Spleen (tissue), 7 donors: Measurements from ENCODE around the gene CPTP.

Experiments
- CTCF ChIP-seq, 11 experiments: fragments of 200-600 bp in 7 of 11; fragments of 450-650 bp in 4 of 11; sonication (generic) in 4 of 11; IDR thresholded peaks in 8 of 11; conservative IDR thresholded peaks in 3 of 11; 1 replicate in 7 of 11; 2 replicates in 4 of 11; pipeline versions ENCODE4 v1.4.0 to v1.8.0; 2016 to 2021; ENCODE audit warnings: antibody characterized with exemption in 11 of 11, inconsistent platforms in 4 of 11, mild to moderate bottlenecking in 1 of 11
- POLR2A ChIP-seq, 3 donors: fragments of 450-650 bp; IDR thresholded peaks; one replicate each; pipeline ENCODE4 v1.5.1; 2017; ENCODE audit warnings: antibody characterized with exemption in 3 of 3, mild to moderate bottlenecking in 1 of 3
- donor health status: DM: no; HTN: no; CAD: no; lungs with moderate emphysema.
- donor health status: DM: no; HTN: no; CAD: no.
- donor health status: DM: no; HTN: no; CAD: no.

GRCh38 chr1:1336446-1336845 lies 11.8 kb downstream of the CPTP start:
- no peak for TF ChIP-seq CTCF (IDR thresholded peaks at IDR 0.05 in 8 of 11, conservative IDR thresholded peaks at IDR 0.05 in 3 of 11)
- no peak for TF ChIP-seq POLR2A (IDR thresholded peaks at IDR 0.05)
